GM19438 (cell line): Measurements from ENCODE around the gene RCOR2.
"Not testable (repeated sequence)": the region's sequence is repeated elsewhere in the genome, so short reads cannot be mapped to it uniquely, and the experiment has no call there.

Experiments
- ATAC-seq: cut with Tn5 transposase; IDR thresholded peaks from one replicate; pipeline ENCODE4 v1.9.1; 2021; ENCODE audit warnings: low read depth; ENCODE audit not compliant: unreplicated experiment

The RCOR2 gene

DNA sequence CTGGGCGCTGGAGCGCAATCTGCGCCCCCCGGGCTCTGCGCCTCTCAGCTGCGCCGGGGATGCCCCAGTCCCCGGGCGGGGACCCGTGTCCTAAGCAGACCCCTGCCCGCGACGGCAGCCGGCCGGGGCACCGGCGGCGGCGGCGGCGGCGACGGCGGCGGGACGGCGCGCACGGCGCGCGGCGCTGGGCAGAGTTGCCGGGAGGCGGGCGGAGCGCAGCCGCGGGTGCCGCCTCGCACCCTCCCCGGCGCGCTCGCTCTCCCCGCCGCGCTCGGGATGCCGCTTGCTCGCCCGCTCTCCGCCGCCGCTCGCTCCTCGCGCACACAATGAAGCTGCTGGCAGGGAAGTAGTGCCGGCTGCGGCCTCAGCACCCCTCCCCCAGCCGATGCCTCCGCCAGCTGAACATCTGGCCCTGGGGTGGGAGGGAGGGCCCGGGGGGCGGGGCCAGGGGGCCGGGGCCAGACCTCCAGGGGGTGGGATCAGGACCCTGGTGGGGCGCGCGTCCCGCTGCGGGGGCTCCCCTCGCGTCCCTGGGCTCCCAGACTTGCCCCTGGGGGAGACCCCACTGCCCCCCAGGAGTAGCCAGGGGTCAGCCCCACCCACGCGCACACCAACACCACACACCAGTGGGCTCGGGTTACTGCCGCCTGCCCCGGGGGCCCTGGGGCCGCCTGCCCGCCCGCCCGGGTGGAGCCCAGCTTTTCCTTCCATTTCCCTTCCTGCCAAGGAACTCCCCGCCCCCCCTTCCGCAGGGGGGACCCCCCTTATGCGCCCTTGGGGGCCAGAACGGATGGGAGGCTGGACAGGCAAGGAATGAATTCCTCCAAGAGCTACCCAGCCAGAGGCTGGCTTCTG lies at the start of gene RCOR2:
Gene RCOR2 (minus strand): TSS at position 328 of the 855 bp plus-strand sequence. CDS start 708 bp downstream, outside the sequence.
- no peak for ATAC-seq

DNA sequence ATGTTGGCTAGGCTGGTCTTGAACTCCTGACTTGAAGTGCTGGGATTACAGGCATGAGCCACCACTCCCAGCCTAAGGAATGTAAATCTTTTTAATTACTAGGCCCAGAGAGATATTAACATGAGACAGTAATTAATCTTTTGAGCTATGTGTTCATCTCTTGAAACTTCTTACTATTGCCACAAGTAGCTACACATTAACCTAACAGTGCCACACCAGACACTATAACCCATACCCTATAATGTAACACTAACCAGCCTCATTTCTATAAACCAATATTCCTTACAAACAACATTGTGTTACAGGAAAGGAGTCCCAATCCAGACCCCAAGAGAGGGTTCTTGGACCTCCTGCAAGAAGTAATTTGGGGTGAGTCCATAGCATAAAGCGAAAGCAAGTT lies 49.5 kb upstream of the RCOR2 start:
- ATAC-seq = no peak

DNA sequence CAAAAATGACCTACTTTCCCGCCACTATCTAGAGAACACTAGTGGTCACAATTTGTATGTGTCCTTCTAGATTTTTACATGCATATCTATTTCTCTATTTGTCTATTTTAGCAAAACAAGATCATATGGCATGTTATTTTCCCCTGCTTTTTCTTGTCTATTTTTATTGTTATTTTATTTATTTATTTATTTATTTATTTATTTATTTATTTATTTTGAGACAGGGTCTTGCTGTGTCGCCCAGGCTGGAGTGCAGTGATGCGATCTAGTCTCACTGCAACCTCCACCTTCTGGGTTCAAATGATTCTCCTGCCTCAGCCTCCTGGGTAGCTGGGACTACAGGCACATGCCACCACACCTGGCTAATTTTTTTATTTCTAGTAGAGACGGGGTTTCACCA lies 46.9 kb upstream of the RCOR2 start:
- not testable (repeated sequence) for ATAC-seq

DNA sequence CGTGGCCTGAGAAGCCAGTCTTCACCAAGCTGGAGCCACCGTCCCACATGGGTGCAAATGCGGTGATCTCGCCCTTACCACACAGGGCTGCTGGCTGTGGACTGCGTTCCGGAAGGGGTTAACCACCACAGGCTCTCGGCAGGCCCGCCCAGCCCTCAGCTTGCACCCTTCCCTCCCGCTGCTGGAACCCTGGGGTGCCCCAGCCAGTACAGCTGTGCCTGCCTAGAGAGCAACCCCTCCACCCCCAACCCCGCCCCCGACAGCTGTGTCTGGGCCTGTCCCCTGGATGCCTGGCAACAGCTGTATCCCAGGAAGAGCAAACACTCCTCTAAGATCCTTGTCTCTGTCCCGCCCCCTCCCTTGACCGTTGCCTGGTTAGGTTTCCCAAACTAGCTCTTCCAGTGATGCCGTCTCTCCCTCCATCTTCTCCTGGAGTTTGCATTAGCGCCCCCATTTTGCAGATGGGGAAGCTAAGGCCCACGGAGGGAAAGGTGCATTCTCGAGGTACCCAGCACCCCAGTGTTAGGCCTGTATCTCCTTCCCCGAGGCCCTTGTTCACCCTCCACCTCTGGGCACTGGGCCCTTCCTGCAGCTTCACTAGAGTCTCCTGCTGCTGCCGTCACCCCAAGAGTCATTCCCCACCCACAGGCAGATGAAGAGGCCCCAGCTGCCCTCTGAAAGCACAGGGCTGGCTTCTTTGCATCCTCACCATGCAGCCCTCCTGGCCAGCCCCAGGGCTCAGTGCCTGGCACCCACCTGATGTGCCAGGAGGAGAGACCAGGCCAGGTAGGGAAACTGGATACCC lies 44.8 kb upstream of the RCOR2 start:
- no peak for ATAC-seq

DNA sequence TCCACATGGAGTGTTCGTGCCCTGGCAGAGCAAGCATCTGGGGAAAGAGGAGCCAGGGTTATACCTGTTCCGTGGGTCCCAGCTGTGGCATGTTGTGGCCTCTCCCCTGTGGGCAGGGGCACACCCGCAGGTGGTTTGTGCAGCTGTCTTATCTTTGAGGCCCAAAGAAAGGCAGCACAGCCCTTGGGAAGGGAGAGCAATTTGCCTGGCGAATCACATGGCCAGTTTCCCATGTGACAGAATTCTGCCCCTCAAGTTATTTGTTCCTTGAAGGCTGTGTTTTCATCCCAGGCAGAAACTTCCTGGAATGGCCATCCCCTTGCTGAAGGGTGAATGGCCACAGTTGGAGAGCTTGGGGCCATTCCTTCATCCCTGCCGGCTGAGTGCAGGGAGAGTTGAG lies 41.0 kb upstream of the RCOR2 start:
- ATAC-seq = no peak

DNA sequence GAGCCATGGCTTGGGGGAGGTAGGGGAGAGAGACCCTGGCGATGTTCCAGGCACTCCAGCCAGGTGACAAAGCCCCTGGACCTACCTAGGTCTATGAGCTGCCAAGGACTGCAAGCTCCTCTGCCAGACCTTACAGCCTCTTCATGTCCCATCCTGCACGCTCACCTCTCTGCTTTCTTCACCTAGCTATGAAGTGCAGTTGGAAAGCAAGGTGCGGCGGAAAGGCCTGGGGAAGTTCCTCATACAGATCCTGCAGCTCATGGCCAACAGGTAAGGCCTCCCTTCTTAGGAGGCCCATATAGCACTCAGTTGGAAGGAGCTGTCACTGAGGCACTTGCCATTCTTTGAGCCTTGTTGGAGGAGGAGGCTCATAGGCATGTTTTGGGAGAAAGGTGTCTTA lies 35.6 kb upstream of the RCOR2 start:
- ATAC-seq = no peak

DNA sequence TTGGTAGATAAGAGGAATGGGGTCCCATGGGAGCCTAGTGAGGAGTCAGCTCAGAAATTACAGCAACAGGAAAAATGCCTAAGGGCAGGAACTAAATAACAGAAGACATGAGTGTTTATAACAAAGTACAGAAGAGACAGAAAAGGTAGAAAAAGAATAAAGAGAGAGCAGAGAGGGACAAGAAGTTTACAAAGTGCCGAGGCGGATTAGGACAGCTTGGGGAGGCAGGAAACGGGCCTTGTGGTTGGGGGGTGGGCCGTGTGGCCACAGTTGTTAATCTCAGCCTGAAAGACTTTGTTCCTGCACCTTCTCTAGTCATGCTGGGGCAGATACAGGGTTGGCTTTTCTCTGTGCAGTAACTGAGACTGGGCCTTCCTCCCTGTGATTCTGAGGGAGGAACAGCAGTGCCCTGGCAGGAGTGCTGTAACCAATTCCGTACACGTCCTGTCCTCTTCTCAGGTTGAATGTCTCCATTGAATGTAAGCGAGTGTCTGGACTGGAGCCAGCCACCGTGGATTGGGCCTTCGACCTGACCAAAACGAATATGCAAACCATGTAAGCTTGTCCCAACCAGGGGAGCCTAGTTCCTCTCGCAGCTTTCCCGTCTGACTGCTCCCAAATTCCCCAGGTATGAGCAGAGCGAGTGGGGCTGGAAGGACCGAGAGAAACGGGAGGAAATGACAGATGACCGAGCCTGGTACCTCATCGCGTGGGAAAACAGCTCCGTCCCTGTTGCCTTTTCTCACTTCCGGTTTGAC lies 35.0 kb upstream of the RCOR2 start:
- no peak for ATAC-seq

DNA sequence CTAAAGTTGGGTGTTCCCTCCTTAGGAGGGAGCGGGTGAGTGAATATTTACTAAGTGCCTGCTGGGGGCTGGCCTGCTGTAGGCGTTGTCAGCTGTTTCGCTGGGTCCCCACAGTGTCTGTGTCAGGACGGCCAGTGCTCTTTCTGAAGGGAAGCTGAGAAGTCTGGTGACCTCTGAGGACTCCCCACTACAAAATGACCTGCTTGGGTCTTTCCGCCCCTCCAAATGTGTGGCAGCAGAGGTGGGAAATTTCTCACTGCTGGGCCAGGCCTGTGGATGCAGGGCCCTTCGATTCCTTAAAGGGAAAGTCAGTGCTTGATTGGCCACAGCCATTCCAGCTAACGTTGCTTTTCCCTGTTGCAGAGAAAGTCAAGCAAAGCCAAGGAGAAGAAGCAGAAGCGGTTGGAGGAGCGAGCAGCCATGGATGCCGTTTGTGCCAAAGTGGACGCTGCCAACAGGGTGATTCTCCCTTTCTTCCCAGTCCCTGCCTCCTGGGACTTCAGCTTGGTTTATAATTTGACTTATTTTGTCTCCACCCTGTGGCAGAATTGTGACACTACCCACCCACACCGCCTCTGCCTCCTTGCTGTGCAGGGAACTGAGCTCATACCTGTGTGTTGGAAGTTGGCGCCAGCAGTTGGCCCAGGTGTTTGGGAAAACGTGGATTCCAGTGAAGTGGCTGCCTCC lies 28.7 kb upstream of the RCOR2 start:
- no peak for ATAC-seq

DNA sequence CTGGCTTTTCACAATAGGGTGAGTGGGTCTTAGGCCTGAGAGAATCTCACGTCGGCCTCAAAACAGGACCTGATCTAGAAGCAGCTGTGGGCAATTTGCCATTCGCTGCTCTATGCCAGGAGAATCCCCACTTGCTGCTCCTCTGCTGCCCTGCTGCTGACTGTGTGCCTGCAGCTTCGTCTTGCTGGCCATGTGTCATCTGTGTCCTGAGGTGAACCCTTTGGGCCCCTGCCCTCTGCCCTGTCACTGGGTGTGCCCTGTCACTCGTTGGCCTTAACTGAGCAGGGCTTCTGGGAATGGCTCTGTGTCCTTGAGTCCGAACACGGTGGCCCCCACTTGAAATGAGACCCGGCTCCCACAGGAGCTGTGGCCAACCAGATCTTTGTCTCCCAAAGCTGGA lies 28.0 kb upstream of the RCOR2 start:
- ATAC-seq = no peak

DNA sequence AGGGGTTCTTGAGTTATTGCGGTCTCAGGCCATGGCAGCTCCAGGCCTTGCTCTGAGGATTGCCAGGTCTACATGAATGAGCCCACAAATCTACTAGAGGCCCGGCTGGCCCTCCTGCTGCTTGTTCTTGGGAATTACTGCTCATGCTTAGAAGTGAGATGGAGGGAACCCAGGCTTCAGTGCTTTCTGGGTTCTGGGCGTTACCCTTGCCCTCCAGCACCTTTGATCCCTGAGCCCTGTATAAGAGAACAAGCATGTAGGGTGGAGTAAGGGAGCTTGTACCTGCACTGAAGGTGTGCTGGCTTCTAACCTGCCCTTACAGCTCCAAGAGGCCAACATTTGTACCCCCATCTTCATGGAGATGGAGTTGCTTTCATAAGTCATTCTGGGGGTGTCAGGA lies 25.8 kb upstream of the RCOR2 start:
- ATAC-seq = no peak

DNA sequence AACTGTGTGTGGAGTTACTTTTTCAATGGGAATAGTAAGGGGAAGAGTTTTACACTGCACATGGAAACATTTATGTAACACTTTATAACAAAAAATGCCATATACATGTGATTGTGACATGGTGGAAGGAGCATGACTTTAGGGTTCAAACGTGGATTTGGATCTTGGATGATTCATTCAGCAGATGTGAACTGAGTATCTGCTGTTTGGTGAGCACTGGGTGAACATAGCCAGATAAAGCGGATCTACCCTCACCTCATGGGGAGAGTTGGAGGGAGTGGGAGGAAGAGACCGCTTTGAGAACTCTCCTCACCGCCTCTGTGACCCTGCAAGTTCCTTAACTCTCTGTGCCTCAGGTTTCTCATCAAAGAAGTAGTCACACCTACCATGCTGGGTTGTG lies 24.9 kb upstream of the RCOR2 start:
- no peak for ATAC-seq

DNA sequence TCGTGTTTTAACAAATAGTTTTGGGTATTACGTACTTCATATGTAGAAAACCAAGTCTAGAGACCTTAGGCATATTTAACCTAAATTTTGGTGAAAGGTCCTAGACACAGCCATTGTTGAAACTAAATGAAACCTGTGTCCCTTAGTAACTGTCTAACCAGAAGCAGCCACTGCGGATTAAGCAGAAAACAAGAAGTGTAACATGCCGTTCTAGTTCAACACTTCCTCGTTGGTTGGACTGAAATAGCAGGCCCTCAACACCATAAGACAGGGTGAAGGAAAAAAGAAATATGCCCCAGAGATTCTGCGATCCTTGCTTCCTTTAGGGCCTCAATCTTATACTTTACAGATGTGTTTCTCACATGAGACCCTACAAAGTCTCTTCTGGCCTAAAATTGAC lies 23.8 kb upstream of the RCOR2 start:
- ATAC-seq = no peak

DNA sequence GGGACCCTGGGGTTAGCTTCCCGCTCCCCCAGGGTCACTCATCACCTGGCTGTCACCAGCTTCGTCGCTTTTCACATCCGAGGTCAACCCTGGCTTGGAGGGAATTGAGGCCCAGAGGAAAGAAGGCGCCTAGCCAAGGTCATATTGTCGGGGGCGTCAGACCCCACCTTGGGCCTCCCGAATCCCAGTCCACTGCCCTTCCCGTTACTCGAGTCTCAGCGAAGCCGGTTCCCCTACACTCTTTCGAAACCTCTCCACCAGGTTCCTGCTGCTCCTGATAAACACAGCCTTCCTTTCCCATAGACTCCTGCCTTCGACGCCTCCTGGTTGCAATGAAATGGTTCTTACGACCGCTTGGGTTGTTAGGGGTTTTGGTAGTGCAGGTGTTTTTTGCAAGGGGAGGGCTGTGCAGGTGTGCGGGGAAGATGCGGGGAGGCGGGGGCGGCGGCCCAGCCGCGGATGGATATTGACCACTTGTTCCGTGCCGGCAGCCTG lies 22.5 kb upstream of the RCOR2 start:
- no peak for ATAC-seq

DNA sequence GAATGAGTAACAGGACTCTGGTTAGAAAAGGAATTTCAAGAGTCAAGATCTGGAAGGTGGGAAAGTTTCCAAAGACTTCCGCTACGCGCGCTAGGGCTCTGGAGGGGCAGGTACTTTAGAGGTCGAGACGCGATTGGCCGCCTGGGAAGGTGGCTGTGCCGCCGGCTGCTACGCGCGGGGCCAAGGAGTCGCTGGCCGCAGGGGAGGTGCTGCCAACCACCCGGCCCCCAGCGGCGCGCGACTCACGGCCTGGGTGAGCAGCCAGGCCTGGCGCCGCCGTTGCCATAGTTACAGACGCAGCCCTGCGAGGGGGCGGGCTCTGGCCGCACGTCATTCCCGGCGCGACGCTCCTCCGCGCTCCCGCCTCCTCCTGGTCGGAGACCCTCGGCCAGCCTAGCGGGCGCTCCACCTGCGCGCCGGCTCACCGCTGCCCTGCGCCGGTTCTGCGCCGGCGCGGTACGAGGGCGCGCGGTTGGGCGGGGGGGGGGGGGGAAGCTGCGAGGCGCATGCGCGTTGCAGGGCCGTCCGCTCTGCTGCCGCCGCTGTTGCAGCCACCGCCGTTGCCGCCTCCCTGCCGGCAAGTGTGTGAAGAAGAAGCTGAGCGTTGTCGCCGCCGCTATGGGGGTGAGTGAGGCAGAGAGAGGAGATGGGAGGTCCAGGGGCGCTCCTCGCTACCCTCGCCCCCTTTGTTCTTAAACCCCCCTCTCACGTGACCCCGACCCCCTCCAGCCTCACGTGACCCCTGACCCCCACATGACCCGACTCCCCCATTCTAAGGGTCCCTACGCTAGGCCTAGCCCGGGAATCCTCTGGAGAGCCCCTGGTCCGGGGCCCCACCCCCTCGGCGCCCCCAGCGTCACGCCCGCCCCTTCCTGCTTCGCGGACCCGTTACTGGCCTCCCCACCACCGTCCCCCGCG lies 21.8 kb upstream of the RCOR2 start, which contains the start of gene NAA40:
Gene NAA40 (plus strand): TSS at position 524 of the 918 bp plus-strand sequence. CDS start 95 bp downstream, at position 619.
- peak; percentile 88 for ATAC-seq

DNA sequence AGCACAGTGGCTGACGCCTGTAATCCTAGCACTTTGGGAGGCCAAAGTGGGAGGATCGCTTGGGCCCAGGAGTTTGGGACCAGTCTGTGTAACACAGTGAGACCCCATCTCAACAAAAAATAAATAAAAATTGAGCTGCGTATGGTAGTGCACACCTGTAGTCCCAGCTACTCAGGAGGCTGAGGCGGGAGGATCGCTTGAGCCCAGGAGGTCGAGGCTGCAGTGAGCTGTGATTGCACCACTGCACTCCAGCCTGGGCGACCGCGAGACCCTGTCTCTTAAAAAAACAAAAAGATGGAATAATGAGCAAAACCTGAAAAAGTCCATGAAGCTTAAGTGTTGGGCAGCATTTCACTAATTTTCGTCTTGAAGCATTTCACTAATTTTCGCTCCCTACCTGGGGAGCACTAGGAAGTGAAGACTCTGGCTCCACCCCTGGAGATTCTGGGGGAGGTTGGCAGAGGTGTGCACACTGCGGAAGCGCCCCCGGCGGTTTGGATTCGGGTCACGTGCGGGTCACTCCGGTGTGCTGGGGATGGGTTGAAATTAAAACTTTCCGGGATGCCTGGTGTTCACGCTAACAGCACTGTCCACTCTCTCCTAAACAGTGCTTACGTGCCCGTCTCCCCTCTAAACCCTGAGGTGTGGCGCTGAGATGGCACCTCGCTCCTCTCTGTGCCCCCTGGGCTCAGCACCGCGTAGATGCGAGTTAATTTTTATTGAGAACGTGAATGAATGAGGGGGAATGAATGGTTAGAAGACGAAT lies 20.9 kb upstream of the RCOR2 start:
- ATAC-seq = peak; percentile 18

DNA sequence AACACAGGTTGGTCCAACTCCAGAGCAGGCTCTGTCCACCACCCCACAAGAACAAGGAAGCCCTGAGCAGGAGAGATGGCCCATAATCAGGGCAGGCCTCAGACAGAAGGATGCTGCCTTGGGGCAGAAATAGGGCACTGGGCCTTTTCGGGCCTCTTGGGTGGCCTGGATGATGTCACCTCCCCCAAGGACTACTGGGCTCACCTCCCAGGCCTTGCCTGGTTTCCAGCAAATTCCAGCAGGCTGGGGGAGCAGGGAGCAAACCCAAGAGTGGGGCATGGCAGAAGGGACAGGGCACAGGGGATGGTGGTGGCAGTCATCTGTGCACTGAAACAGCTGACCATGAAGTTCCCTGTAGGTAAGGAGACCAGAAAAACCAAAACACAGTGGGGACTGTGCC lies 16.5 kb upstream of the RCOR2 start:
- ATAC-seq = no peak

DNA sequence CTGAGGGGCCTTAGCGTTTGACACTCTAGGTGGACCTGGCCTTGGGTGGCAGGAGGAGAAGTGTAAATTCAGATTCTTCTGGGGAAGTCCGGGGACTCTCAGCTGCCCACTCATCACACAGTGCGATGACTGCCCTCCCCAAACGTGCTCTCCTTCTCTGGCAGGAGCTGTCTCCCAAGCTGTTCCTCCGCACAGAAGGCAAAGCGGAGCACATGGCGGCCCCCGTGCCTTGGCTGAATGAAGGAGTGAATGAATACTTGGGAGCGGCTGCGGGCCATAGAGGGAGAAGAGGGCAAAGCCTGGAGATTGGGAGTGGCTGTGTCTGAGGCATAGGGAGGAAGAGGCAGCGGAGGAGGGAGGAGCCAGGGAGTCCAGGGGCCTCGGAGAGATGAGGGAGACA lies 14.9 kb upstream of the RCOR2 start:
- no peak for ATAC-seq

DNA sequence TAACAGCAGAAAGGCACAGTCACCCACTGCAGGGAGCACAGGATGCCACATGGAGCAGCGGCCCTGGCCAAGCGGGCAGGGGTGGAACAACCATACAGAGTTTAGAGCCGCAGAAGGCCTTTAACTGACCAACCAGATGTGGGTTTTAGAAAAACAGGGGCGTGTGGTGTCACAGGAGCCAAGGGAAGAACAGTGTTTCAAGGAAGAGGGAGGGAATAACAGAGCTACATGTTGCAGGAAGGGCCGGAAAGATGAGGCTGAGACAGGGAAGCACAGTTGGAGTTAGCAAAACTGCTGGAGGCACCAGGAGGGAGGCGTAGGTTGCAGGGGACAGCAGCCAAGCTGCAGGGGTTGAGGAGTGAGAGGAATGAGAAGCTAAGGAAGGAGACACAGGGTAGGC lies 14.1 kb upstream of the RCOR2 start:
- no peak for ATAC-seq
